ENCODE data around the gene ZNF148. TPM values are rescaled to one million over a fixed set of nuclear protein-coding genes. Genes with fewer than 3 reads are reported as not detected.

Gene ZNF148
- total RNA-seq, 1 experiment from 2014 or later, result 24.8 TPM

- H2BK15ac ChIP-seq (ENCODE audit: low read depth, low read length), result no peak overlapping the region
- H3K14ac ChIP-seq (ENCODE audit: insufficient read depth, low read length), result no peak overlapping the region
- no peak overlapping the region for H2AFZ ChIP-seq (ENCODE audit: low read length)
- no peaks in the 10 kb centered on the region for H3K27me3 ChIP-seq (ENCODE audit: insufficient read depth, low read length)
- H3K4ac ChIP-seq (ENCODE audit: low read depth, low read length), result no peak overlapping the region
- no peak overlapping the region for H3K56ac ChIP-seq (ENCODE audit: insufficient read length, low read depth, low read length)
- Mint-ChIP-seq H3K4me1 (no peaks in the 10 kb centered on the region), H3K4me3 (no peak overlapping the region), H3K27me3 (ENCODE audit: low read depth) (no peaks in the 10 kb centered on the region), H3K27ac (no peak overlapping the region), H3K9me3 (no peaks in the 10 kb centered on the region), H3K36me3 (ENCODE audit: insufficient read depth in 1 of 3, low read depth in 3 of 3) (peaks cover 2 to 6% (median 4%) of the 10 kb centered on the region in 3 experiments; a peak in 6 of 7 replicates)
- no peak overlapping the region for H2AK5ac ChIP-seq (ENCODE audit: insufficient read length, low read length)
- H4K20me1 ChIP-seq (ENCODE audit: control insufficient read depth, insufficient read depth, insufficient read length), result no peaks in the 10 kb centered on the region
- no peak overlapping the region for H4K91ac ChIP-seq (ENCODE audit: insufficient read length, low read depth, low read length)
- no peaks in the 10 kb centered on the region for H3K79me2 ChIP-seq (ENCODE audit: insufficient read depth, low read length)
- H3K9me3 ChIP-seq (ENCODE audit: control insufficient read depth, low read depth, low read length), result no peaks in the 10 kb centered on the region
- H3K79me1 ChIP-seq (ENCODE audit: insufficient read depth, low read depth, low read length, poor library complexity, severe bottlenecking), result peaks cover 5% of the 10 kb centered on the region
- no peak overlapping the region for H4K5ac ChIP-seq (ENCODE audit: insufficient read length, low read depth, low read length)
- no peaks in the 10 kb centered on the region for H3K4me1 ChIP-seq (ENCODE audit: insufficient read depth, low read length)
- no peak overlapping the region for H2BK5ac ChIP-seq (ENCODE audit: insufficient read length, low read length)
- no peak overlapping the region for H2BK12ac ChIP-seq (ENCODE audit: insufficient read length, low read depth, low read length)
- no peak overlapping the region for H2BK20ac ChIP-seq (ENCODE audit: low read depth, low read length, poor library complexity, severe bottlenecking)
- no peak overlapping the region for H3T11ph ChIP-seq (ENCODE audit: low read length)
- WGBS (ENCODE audit: extremely low coverage, insufficient read length, low lambda C conversion rate), result no CpG with 5 or more reads among the region's 3 CpGs
- no peak overlapping the region for H3K4me2 ChIP-seq (ENCODE audit: insufficient read depth, insufficient read length, low read length)
- H2BK120ac ChIP-seq (ENCODE audit: low read depth, low read length, poor library complexity, severe bottlenecking), result no peak overlapping the region
- no peak overlapping the region for H3K27ac ChIP-seq (ENCODE audit: insufficient read length, low read depth, low read length)
- no peak overlapping the region for H3K18ac ChIP-seq (ENCODE audit: insufficient read length, low read depth, low read length)
- no peak for TF ChIP-seq CTCF (conservative IDR thresholded peaks at IDR 0.05)
- no peak overlapping the region for H3K23ac ChIP-seq (ENCODE audit: insufficient read length, low read depth, low read length)
- no peak overlapping the region for H3K9ac ChIP-seq (ENCODE audit: extremely low read depth, insufficient read length, low read length)
- no peak overlapping the region for H4K8ac ChIP-seq (replicated peaks; ENCODE audit: insufficient read length, low read depth, low read length)
- H3K23me2 ChIP-seq (ENCODE audit: insufficient read length, low read depth, low read length, poor library complexity, severe bottlenecking), result no peaks in the 10 kb centered on the region
- no peak for DNase-seq
Observed at GRCh38 chr3:125302932-125303331, 72.2 kb downstream of the ZNF148 start.

Measured in H9 (cell line).